Measurements from ENCODE around the gene C9orf50.
A peak's percentile ranks its signal among the peaks of the same experiment; 100 is the strongest.

Gene C9orf50

GRCh38 chr9:129579294-129579693 is 41.6 kb downstream of the C9orf50 start:
- Histone ChIP-seq H3K4me1 (ENCODE audit: insufficient read depth, poor library complexity, severe bottlenecking) (no peaks in the 10 kb centered on the region), H3K27me3 (ENCODE audit: insufficient read depth, poor library complexity, severe bottlenecking) (no peaks in the 10 kb centered on the region), H3K9me3 (ENCODE audit: severe bottlenecking) (no peaks in the 10 kb centered on the region), H3K36me3 (ENCODE audit: low read depth) (no peaks in the 10 kb centered on the region), H3K27ac (ENCODE audit: poor library complexity, severe bottlenecking) (no peak overlapping the region), H3K4me3 (ENCODE audit: severe bottlenecking) (no peak overlapping the region)
- DNase-seq (ENCODE audit: low spot score) (no peak), ATAC-seq (ENCODE audit: low read depth) (no peak)
- no peak for TF ChIP-seq CTCF (IDR thresholded peaks at IDR 0.05; ENCODE audit: poor library complexity, severe bottlenecking)

GRCh38 chr9:129576546-129577543 is 44.1 kb downstream of the C9orf50 start:
- TF ChIP-seq CTCF (IDR thresholded peaks at IDR 0.05; ENCODE audit: poor library complexity, severe bottlenecking) = no peak
- ATAC-seq (ENCODE audit: low read depth) (peak; percentile 25; the same call in 1 of the 3 replicates), DNase-seq (ENCODE audit: low spot score) (no peak)
- Histone ChIP-seq H3K27me3 (ENCODE audit: insufficient read depth, poor library complexity, severe bottlenecking) (no peaks in the 10 kb centered on the region), H3K4me1 (ENCODE audit: insufficient read depth, poor library complexity, severe bottlenecking) (no peaks in the 10 kb centered on the region), H3K9me3 (ENCODE audit: severe bottlenecking) (no peaks in the 10 kb centered on the region), H3K4me3 (ENCODE audit: severe bottlenecking) (no peak overlapping the region), H3K36me3 (ENCODE audit: low read depth) (no peaks in the 10 kb centered on the region), H3K27ac (ENCODE audit: poor library complexity, severe bottlenecking) (no peak overlapping the region)

GRCh38 chr9:129575818-129576217 is 45.1 kb downstream of the C9orf50 start:
- Histone ChIP-seq H3K27ac (ENCODE audit: poor library complexity, severe bottlenecking) (no peak overlapping the region), H3K9me3 (ENCODE audit: severe bottlenecking) (no peaks in the 10 kb centered on the region), H3K36me3 (ENCODE audit: low read depth) (no peaks in the 10 kb centered on the region), H3K27me3 (ENCODE audit: insufficient read depth, poor library complexity, severe bottlenecking) (no peaks in the 10 kb centered on the region), H3K4me3 (ENCODE audit: severe bottlenecking) (no peak overlapping the region), H3K4me1 (ENCODE audit: insufficient read depth, poor library complexity, severe bottlenecking) (peaks cover under 1% of the 10 kb centered on the region)
- no peak for TF ChIP-seq CTCF (IDR thresholded peaks at IDR 0.05; ENCODE audit: poor library complexity, severe bottlenecking)
- DNase-seq (ENCODE audit: low spot score) = no peak
- ATAC-seq (ENCODE audit: low read depth) = no peak

GRCh38 chr9:129574911-129575585 is 45.9 kb downstream of the C9orf50 start:
- ATAC-seq (ENCODE audit: low read depth) (no peak), DNase-seq (ENCODE audit: low spot score) (no peak)
- TF ChIP-seq CTCF (IDR thresholded peaks at IDR 0.05; ENCODE audit: poor library complexity, severe bottlenecking) = no peak
- Histone ChIP-seq H3K36me3 (ENCODE audit: low read depth) (no peaks in the 10 kb centered on the region), H3K27ac (ENCODE audit: poor library complexity, severe bottlenecking) (no peak overlapping the region), H3K4me3 (ENCODE audit: severe bottlenecking) (no peak overlapping the region), H3K9me3 (ENCODE audit: severe bottlenecking) (no peaks in the 10 kb centered on the region), H3K4me1 (ENCODE audit: insufficient read depth, poor library complexity, severe bottlenecking) (peaks cover 8% of the 10 kb centered on the region), H3K27me3 (ENCODE audit: insufficient read depth, poor library complexity, severe bottlenecking) (no peaks in the 10 kb centered on the region)

Data from RWPE2 (cell line).